ENCODE measurements around the gene RASA2. TPM values are rescaled to one million over a fixed set of nuclear protein-coding genes. Genes with fewer than 3 reads are reported as not detected.

RASA2 gene
- total and polyA plus RNA-seq, 4 donors, result 1.6 to 5.4 (median 4.6) TPM

DNA sequence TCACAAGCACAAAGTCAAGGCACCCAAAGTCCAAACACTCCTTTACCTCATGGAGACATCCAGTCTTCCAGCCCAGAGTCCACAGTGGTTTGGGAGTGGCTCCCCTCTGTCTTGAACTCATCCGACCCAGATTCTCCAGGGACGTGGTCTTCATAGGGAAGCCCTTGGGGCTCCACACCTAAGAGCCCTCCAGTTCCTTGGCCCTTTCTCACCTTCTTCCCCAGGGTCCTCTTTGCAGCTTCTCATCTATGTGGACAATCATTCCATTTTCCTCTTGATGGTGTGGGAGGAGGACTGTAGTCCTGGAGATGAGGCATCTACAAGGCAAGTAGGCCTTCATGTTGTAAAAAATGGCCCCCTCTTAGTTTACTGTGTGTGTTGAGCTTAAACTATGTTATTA lies 164.0 kb downstream of the RASA2 start:
- 98% methylated on average over 2 of the region's 2 CpGs for WGBS
- TF ChIP-seq, protein P1, sequence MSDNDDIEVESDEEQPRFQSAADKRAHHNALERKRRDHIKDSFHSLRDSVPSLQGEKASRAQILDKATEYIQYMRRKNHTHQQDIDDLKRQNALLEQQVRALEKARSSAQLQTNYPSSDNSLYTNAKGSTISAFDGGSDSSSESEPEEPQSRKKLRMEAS (IDR thresholded peaks at IDR 0.05), result no peak
- TF ChIP-seq FOXA1 (IDR thresholded peaks at IDR 0.05) (no peak), SP1 (IDR thresholded peaks at IDR 0.05) (no peak), GABPA (IDR thresholded peaks at IDR 0.05 in 1 of 2, conservative IDR thresholded peaks at IDR 0.05 in 1 of 2) (no peak), TAF1 (conservative IDR thresholded peaks at IDR 0.05) (no peak), NR2F2 (IDR thresholded peaks at IDR 0.05) (no peak)
- TF ChIP-seq, protein P2, sequence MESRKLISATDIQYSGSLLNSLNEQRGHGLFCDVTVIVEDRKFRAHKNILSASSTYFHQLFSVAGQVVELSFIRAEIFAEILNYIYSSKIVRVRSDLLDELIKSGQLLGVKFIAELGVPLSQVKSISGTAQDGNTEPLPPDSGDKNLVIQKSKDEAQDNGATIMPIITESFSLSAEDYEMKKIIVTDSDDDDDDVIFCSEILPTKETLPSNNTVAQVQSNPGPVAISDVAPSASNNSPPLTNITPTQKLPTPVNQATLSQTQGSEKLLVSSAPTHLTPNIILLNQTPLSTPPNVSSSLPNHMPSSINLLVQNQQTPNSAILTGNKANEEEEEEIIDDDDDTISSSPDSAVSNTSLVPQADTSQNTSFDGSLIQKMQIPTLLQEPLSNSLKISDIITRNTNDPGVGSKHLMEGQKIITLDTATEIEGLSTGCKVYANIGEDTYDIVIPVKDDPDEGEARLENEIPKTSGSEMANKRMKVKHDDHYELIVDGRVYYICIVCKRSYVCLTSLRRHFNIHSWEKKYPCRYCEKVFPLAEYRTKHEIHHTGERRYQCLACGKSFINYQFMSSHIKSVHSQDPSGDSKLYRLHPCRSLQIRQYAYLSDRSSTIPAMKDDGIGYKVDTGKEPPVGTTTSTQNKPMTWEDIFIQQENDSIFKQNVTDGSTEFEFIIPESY (IDR thresholded peaks at IDR 0.05), result no peak
- no peaks in the 10 kb centered on the region for H3K27me3 ChIP-seq (ENCODE audit: control insufficient read depth in 4 of 4, insufficient read depth in 4 of 4, low read length in 3 of 4)
- H3K4me3 ChIP-seq (ENCODE audit: low read depth in 1 of 3, low read length in 3 of 3), result no peak overlapping the region
- H3K9me3 ChIP-seq (ENCODE audit: control insufficient read depth in 4 of 4, low read length in 3 of 4), result no peaks in the 10 kb centered on the region
- H3K27ac ChIP-seq (ENCODE audit: low read depth in 1 of 2, low read length in 2 of 2), result no peak overlapping the region
- H3K36me3 ChIP-seq (ENCODE audit: control insufficient read depth in 4 of 4, insufficient read depth in 3 of 4, low read depth in 1 of 4, low read length in 3 of 4), result no peaks in the 10 kb centered on the region
- H3K9ac ChIP-seq (ENCODE audit: low read depth in 1 of 2, low read length in 2 of 2), result no peak overlapping the region
- no peaks in the 10 kb centered on the region for H3K4me1 ChIP-seq (ENCODE audit: control insufficient read depth in 4 of 4, insufficient read depth in 4 of 4, low read length in 3 of 4)
- DNase-seq (ENCODE audit: low spot score), result no peak

DNA sequence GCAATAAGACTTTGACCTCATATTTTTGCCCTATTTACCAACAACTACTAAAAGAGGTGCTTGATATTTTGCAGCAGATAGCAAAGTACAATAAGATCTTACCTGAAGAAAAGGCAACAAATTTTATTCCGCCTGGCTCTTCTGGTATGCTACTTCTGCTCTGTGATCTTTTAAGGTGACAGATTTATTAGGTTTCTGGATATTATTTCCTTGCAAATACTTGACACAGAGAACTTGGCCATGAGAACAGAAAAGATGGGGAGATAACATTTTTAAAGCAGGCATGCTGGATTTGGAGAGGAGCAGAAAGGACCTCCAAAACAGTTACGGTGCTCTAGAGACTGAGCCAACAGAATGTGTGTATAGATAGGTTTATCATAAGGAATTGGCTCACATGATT lies 164.6 kb downstream of the RASA2 start:
- Histone ChIP-seq H3K4me1 (ENCODE audit: control insufficient read depth in 4 of 4, insufficient read depth in 4 of 4, low read length in 3 of 4) (no peaks in the 10 kb centered on the region), H3K9me3 (ENCODE audit: control insufficient read depth in 4 of 4, low read length in 3 of 4) (peaks cover 0 to 3% (median 0%) of the 10 kb centered on the region in 4 donors), H3K9ac (ENCODE audit: low read depth in 1 of 2, low read length in 2 of 2) (no peak overlapping the region), H3K4me3 (ENCODE audit: low read depth in 1 of 3, low read length in 3 of 3) (no peak overlapping the region), H3K36me3 (ENCODE audit: control insufficient read depth in 4 of 4, insufficient read depth in 3 of 4, low read depth in 1 of 4, low read length in 3 of 4) (no peaks in the 10 kb centered on the region), H3K27ac (ENCODE audit: low read depth in 1 of 2, low read length in 2 of 2) (no peak overlapping the region), H3K27me3 (ENCODE audit: control insufficient read depth in 4 of 4, insufficient read depth in 4 of 4, low read length in 3 of 4) (no peaks in the 10 kb centered on the region)
- no peak for TF ChIP-seq NR2F2 (IDR thresholded peaks at IDR 0.05)
- TF ChIP-seq EGR1 (IDR thresholded peaks at IDR 0.05; ENCODE audit: low read depth in 2 of 2), result no peak
- TF ChIP-seq JUND (IDR thresholded peaks at IDR 0.05), result no peak
- TF ChIP-seq, protein P3, sequence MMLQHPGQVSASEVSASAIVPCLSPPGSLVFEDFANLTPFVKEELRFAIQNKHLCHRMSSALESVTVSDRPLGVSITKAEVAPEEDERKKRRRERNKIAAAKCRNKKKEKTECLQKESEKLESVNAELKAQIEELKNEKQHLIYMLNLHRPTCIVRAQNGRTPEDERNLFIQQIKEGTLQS (IDR thresholded peaks at IDR 0.05), result no peak
- TF ChIP-seq, protein P2 (IDR thresholded peaks at IDR 0.05), result no peak
- 49% methylated on average over 2 of the region's 2 CpGs for WGBS
- no peak for DNase-seq (ENCODE audit: low spot score)

DNA sequence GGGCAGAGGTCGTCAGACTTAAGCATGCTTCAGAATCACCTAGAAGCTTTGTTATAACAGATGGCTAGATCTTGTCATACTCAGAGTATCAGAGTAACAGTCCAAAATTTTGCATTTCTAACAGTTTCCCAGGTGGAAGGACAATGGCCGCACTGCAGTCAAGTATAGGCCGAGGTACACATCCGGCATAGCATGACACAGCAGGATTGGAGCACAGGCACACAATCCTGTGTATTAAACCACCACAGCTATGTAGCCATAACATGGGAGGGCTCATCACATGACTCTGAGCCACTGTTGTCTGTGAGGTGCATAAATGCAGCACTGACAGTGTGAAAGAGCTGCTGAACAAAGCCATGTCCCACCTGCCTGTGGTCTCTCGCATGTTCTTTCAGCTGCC lies 165.5 kb downstream of the RASA2 start:
- TF ChIP-seq FOXA2 (IDR thresholded peaks at IDR 0.05) (no peak), GABPA (IDR thresholded peaks at IDR 0.05 in 1 of 2, conservative IDR thresholded peaks at IDR 0.05 in 1 of 2) (no peak), YY1 (IDR thresholded peaks at IDR 0.05) (no peak), JUND (IDR thresholded peaks at IDR 0.05) (no peak), HNF4A (conservative IDR thresholded peaks at IDR 0.05) (no peak), SP1 (IDR thresholded peaks at IDR 0.05) (no peak)
- TF ChIP-seq, protein P3 (IDR thresholded peaks at IDR 0.05), result no peak
- H3K4me1 ChIP-seq (ENCODE audit: control insufficient read depth in 4 of 4, insufficient read depth in 4 of 4, low read length in 3 of 4), result no peaks in the 10 kb centered on the region
- H3K9ac ChIP-seq (ENCODE audit: low read depth in 1 of 2, low read length in 2 of 2), result no peak overlapping the region
- no peaks in the 10 kb centered on the region for H3K36me3 ChIP-seq (ENCODE audit: control insufficient read depth in 4 of 4, insufficient read depth in 3 of 4, low read depth in 1 of 4, low read length in 3 of 4)
- WGBS, result 94% methylated on average over 5 of the region's 5 CpGs
- H3K9me3 ChIP-seq (ENCODE audit: control insufficient read depth in 4 of 4, low read length in 3 of 4), result peaks cover 4 to 9% (median 7%) of the 10 kb centered on the region in 4 donors
- H3K4me3 ChIP-seq (ENCODE audit: low read depth in 1 of 3, low read length in 3 of 3), result no peak overlapping the region
- no peaks in the 10 kb centered on the region for H3K27me3 ChIP-seq (ENCODE audit: control insufficient read depth in 4 of 4, insufficient read depth in 4 of 4, low read length in 3 of 4)
- no peak for DNase-seq (ENCODE audit: low spot score)
- H3K27ac ChIP-seq (ENCODE audit: low read depth in 1 of 2, low read length in 2 of 2), result no peak overlapping the region
